GM12878 (cell line): Measurements from ENCODE around the gene GIPC3.

Source experiments
- BHLHE40 ChIP-seq, 2 experiments: fragments of 450-650 bp in 1 of 2; IDR thresholded peaks; 2 replicates each; pipeline ENCODE4 v1.6.1; 2011 to 2017; ENCODE audit warnings: low read depth in 2 of 2, borderline replicate concordance in 1 of 2, improper control_type of control experiment in 1 of 2, low read length in 1 of 2, mild to moderate bottlenecking in 1 of 2
- CTCF ChIP-seq, 3 experiments: IDR thresholded peaks in 2 of 3; conservative IDR thresholded peaks in 1 of 3; 2 replicates each; pipeline ENCODE4 v1.5.1; 2011; ENCODE audit warnings: low read depth in 3 of 3, low read length in 3 of 3, mild to moderate bottlenecking in 3 of 3, control low read depth in 2 of 3, moderate library complexity in 2 of 3, inconsistent platforms in 1 of 3, mixed read lengths in 1 of 3; ENCODE audit not compliant: control insufficient read depth in 2 of 3, insufficient read depth in 1 of 3; ENCODE audit errors: extremely low read depth in 1 of 3
- GATAD2B ChIP-seq: fragments of 450-650 bp; conservative IDR thresholded peaks from 2 replicates; pipeline ENCODE4 v1.6.1; 2017; ENCODE audit warnings: low read depth, mild to moderate bottlenecking, moderate library complexity
- MYC ChIP-seq: IDR thresholded peaks from 2 replicates; pipeline ENCODE4 v1.6.1; 2011; ENCODE audit warnings: mild to moderate bottlenecking, low read length, moderate library complexity, inconsistent platforms; ENCODE audit not compliant: insufficient read depth, insufficient replicate concordance, insufficient read length, severe bottlenecking
- USF2 ChIP-seq: IDR thresholded peaks from 2 replicates; pipeline ENCODE4 v1.6.1; 2011; ENCODE audit warnings: low read depth, low read length, improper control_type of control experiment, borderline replicate concordance

GRCh38 chr19:3618811-3619630, 33.7 kb downstream of the GIPC3 start:
- TF ChIP-seq GATAD2B, result no peak
- TF ChIP-seq USF2, result no peak
- no peak for TF ChIP-seq CTCF (IDR thresholded peaks at IDR 0.05 in 2 of 3, conservative IDR thresholded peaks at IDR 0.05 in 1 of 3; ENCODE audit: control insufficient read depth in 2 of 3, extremely low read depth in 1 of 3, insufficient read depth in 1 of 3, low read depth in 3 of 3, low read length in 3 of 3)
- TF ChIP-seq MYC, result no peak
- TF ChIP-seq BHLHE40 (IDR thresholded peaks at IDR 0.05; ENCODE audit: borderline replicate concordance in 1 of 2, low read depth in 2 of 2, low read length in 1 of 2), result no peak
